GM13976 (cell line): Measurements from ENCODE around the gene HIGD1B.

ENCODE experiments used
- DNase-seq: peaks from one replicate; pipeline ENCODE4 v3.0.0; 2012; ENCODE audit warnings: low spot score
- in situ Hi-C: fragments of 300-500 bp; cut with MboI; formaldehyde crosslinking; loops from one replicate; pipeline ENCODE4 v1.12.0; 2022; ENCODE audit warnings: low sequenced_read_pairs, mixed read lengths, inconsistent platforms; ENCODE audit not compliant: unreplicated experiment
- TF ChIP-seq, protein P1 (sequence below): IDR thresholded peaks from 2 replicates; pipeline ENCODE4 v1.5.1; 2012; ENCODE audit warnings: borderline replicate concordance, mild to moderate bottlenecking; ENCODE audit not compliant: insufficient read depth; ENCODE audit errors: extremely low read depth, missing control alignments, control extremely low read depth

The HIGD1B gene

DNA sequence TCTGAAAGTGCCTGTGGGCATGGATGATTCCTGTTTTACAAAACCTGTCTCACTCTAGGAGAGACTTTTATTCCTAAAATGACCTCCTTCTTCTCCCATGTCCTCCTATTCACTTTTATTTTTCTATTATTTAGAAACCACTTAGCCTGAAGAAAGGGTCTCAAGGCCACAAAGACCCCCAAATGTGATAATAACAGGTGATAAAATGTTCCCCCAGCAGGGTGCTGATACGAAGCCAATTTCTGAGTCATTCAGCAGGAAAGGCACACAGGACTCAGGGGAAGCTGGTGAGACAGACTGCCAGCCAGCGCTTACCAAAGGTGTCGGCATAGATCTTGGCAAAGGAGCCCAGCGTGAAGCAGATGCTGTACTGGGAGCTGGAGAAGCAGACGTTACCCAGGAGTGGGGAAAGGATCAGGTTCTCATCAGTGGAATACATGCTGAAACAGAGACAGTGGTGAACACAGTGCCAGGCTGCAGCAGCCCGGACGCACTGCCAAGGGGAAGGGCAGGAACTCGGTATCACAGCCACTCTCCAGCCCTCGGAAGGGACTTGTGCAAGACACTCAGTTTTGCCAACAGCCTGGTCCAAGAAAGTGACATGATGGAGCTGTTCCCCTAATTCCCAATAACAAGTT lies 24.6 kb downstream of the HIGD1B start:
- no peak for DNase-seq
- in situ Hi-C loops: no loop called here
- TF ChIP-seq, protein P1, sequence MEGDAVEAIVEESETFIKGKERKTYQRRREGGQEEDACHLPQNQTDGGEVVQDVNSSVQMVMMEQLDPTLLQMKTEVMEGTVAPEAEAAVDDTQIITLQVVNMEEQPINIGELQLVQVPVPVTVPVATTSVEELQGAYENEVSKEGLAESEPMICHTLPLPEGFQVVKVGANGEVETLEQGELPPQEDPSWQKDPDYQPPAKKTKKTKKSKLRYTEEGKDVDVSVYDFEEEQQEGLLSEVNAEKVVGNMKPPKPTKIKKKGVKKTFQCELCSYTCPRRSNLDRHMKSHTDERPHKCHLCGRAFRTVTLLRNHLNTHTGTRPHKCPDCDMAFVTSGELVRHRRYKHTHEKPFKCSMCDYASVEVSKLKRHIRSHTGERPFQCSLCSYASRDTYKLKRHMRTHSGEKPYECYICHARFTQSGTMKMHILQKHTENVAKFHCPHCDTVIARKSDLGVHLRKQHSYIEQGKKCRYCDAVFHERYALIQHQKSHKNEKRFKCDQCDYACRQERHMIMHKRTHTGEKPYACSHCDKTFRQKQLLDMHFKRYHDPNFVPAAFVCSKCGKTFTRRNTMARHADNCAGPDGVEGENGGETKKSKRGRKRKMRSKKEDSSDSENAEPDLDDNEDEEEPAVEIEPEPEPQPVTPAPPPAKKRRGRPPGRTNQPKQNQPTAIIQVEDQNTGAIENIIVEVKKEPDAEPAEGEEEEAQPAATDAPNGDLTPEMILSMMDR: no peak

DNA sequence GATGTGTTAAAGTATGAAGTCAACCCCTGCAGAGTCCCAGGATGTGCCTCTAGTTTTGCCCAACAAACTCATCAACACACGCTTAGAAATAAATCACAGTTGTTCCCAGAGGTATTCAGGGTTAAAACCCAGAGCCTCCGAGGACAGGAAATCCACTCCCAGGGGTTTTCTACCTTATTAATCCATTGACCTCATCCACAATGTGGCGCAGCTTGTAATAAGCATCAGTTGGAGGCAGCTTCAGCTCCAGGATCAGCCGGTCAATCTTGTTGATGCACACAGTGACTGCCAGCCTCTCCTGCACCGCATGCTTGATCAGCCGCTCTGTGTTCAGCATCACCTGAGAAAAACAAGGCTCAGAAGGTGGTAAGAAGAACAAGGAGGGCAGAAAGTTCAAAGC lies 28.1 kb downstream of the HIGD1B start:
- no peak for DNase-seq
- in situ Hi-C loops: no loop called here
- TF ChIP-seq, protein P1: no peak

DNA sequence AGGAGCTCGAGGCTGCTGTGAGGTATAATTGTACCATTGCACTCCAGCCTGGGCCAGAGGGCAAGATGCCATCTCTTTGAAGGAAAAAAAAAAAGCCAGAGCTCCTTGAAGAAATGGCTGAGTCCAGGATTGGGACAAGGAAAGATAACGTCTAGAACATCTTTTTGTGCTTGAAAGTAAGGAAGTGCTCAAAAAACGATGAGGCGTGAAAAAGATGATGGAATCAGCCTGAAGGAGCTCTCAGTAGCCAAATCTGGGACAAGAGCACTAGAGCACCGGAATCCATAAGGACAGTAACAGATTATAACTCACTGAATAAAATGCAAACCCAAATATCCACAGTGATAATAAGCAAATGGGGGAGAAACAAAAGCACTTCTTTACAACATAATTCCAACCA lies 29.4 kb downstream of the HIGD1B start:
- in situ Hi-C loops: no loop called here
- DNase-seq: no peak
- TF ChIP-seq, protein P1: no peak

DNA sequence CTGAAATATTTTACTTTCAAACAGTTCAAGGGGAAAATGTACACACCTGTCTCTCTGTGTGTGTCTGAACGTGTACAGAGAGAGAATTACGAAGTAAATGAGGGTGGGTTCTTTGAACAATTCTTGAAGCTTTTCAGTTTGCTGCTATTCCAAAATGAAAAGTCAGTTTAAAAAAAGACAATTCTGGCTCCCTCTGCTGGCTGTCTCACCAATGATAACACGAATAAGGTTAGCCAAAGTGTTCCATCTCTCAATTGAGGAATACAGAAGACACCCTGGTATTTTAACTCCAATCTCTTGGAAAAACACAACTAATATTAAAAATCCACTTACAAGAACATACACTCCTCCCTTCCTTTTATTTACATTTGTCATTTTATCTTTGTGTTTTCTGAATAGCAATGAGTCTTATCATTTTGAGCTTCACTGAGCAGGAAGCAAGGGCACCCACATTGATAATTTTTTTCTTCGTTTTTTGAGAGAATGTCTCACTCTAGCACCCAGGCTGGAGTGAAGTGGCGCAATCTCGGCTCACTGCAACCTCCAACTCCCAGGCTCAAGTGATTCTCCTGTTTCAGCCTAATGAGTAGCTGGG lies 31.0 kb downstream of the HIGD1B start:
- TF ChIP-seq, protein P1: peak; percentile 41
- peak; percentile 42 for DNase-seq
- in situ Hi-C loops: no loop called here

DNA sequence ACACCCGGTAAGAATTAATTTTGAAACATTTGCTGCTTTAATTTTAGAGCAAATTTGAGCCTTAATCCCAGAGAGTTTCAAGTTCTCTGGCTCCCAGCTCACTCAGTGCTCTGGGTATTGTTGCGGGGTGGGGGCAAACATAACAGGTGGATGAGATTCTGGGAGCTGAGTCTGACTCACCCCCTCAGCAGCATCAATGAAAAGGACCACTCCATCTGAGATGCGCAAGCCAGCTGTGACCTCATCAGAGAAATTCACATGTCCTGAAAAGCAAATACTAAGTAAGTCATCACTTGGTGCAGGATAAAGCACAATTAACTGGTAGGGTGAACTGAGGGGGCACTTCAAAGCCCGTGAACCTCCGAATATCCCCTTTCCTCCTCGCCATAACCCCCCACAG lies 31.7 kb downstream of the HIGD1B start:
- DNase-seq: no peak
- in situ Hi-C loops: no loop called here
- TF ChIP-seq, protein P1: no peak

DNA sequence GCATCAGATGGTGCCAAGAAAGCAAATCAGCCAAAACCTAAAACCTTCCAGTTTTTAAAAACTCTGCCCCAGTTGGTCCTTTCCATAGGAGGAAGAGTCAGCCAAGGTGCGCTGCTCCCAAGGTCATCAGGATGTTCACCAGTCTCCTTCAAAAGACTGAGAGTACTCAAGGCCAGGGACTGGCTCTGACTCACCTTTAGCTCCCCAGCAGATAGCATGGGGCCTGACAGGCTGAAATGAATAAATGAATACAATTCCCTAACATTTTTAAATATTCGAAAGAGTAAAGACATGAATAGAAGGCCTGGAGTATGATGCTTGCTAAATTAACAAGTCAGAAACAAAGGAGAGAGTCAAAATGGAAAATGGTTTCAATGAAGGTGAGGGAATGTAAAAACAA lies 32.4 kb downstream of the HIGD1B start:
- in situ Hi-C loops: no loop called here
- TF ChIP-seq, protein P1: no peak
- no peak for DNase-seq
